Measurements from ENCODE around the gene IMPDH1.

IMPDH1 gene

DNA sequence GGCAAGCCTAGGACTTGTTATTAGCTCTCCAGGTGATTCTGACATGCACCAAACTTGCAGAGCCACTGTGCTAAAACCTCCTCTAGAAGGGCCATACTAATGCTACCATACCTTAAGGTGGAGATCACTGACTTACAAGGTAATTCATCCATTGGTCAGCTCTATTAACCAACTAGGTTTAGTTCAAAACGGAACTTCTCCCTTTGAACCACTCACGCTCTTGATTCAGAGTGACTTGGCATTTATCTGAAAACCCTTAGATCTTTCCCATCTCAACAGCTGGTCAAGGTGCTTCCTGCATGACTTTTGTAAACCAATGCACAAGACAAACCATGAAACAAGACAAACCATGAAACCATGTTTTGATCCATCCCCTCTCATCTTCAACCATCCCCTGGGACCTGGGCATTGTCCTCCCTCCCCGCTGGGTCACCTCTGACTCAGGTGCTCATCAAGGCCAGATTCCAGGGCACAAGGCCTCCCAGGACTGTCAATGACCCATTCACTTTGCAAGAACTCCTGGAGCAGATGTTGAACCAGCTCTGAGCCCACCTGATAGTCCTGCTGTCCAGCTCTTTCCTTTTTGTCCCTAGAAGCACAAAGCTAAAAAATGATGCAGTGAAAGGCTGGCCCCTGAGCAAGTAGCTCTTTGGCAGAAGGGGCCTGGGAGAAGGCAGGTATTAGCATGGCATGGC lies 18.8 kb downstream of the IMPDH1 start:
- peaks cover 41% of the 10 kb centered on the region for H3K36me3 ChIP-seq (ENCODE audit: control insufficient read depth, insufficient read depth, low read length, severe bottlenecking)
- H3K9me3 ChIP-seq (ENCODE audit: control insufficient read depth, low read length), result no peaks in the 10 kb centered on the region
- H3K4me3 ChIP-seq (ENCODE audit: low read length), result no peak overlapping the region
- H3K4me1 ChIP-seq (ENCODE audit: control insufficient read depth, insufficient read depth, low read length), result no peaks in the 10 kb centered on the region
- H3K27me3 ChIP-seq (replicated peaks; ENCODE audit: control insufficient read depth, insufficient read depth, low read length), result no peaks in the 10 kb centered on the region
- DNase-seq (ENCODE audit: low read depth), result no peak
- no peak overlapping the region for H3K9ac ChIP-seq (ENCODE audit: low read length)

DNA sequence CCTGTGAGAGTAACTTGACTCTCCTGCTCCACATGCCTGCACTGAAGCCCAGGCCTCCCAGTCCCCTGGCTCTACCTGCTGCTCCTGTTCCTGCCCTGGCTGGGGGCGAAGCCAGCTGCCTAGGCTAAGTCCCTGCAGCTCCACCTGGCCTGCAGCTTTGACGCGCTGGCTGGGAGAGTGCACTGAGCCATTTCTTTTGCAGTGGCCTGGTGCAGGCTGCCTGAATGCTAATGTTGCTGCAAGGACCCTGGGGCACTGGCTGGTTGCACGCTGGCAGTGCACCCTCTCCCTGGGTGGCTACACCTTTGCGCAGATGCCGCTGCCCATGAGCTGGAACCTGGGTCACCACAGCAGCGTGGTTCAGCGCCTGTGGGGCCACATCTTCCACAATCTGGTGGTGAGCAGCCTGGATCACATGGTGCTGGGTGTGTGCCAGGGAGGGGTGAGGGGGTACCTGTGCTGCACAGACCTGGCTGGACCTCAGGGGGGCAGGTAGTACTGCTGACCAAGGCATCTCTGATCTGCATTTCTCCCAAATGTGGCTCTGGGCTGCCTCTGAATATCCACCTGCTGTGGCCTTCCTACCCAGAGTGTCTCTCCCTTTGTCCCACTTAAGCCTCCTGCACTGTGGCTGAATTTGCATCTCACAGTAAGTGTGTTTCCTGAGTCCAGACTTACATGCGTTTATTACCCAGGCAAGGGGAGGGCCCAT lies 20.0 kb downstream of the IMPDH1 start:
- H3K4me3 ChIP-seq (ENCODE audit: low read length), result no peak overlapping the region

DNA sequence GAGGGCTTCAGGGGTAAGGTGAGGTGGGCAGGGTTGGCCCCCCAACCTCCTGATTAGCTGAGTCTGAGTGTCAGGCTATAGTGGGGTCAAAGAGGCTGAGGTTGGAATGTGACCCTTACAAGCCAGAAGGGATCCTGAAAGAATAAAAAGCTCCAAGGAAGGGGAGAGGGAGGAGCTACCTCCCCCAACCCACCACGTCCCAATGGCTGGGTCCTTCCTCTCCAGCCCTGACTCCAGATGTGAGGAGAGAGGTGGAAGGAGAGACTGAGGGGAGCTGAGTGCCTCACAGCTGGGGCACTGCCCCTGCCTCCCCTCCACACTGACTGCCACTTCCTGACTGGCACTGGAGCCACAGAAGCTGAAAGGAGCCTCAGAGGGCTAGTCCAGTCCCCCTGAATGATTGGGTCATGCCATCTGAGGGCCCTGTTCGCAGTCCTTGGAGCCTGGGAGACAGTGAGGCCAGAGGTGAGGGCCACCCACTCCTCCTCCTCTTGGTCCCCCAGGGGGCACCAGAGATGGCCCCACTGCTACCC lies 20.6 kb downstream of the IMPDH1 start:
- no peaks in the 10 kb centered on the region for H3K4me1 ChIP-seq (ENCODE audit: control insufficient read depth, insufficient read depth, low read length)
- no peak for DNase-seq (ENCODE audit: low read depth)
- H3K27me3 ChIP-seq (replicated peaks; ENCODE audit: control insufficient read depth, insufficient read depth, low read length), result no peaks in the 10 kb centered on the region
- no peak overlapping the region for H3K9ac ChIP-seq (ENCODE audit: low read length)
- no peak overlapping the region for H3K4me3 ChIP-seq (ENCODE audit: low read length)
- peaks cover 22% of the 10 kb centered on the region for H3K36me3 ChIP-seq (ENCODE audit: control insufficient read depth, insufficient read depth, low read length, severe bottlenecking)
- no peaks in the 10 kb centered on the region for H3K9me3 ChIP-seq (ENCODE audit: control insufficient read depth, low read length)

More for the DNA sequence above, 20.0 kb downstream of the IMPDH1 start:
- H3K4me1 ChIP-seq (ENCODE audit: control insufficient read depth, insufficient read depth, low read length), result no peaks in the 10 kb centered on the region
- no peak for DNase-seq (ENCODE audit: low read depth)
- peaks cover 28% of the 10 kb centered on the region for H3K36me3 ChIP-seq (ENCODE audit: control insufficient read depth, insufficient read depth, low read length, severe bottlenecking)
- H3K9ac ChIP-seq (ENCODE audit: low read length), result no peak overlapping the region
- H3K27me3 ChIP-seq (replicated peaks; ENCODE audit: control insufficient read depth, insufficient read depth, low read length), result no peaks in the 10 kb centered on the region
- no peaks in the 10 kb centered on the region for H3K9me3 ChIP-seq (ENCODE audit: control insufficient read depth, low read length)

DNA sequence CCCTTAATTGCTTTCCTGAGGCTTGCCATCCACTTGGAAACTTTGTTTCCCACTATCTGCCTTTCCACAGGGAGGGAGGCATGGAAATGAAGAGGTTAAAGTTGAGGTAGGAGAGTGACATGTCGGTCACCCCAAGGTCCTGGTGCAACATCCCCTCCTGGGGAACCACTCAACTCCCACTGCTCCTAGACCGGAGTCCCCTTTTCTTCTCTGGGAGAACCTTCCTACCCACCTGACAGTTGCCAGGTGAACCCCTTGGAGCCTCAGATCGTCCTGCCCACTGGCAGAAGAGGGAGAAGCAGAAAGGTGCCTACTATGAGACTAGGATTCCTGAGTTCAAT lies 21.7 kb downstream of the IMPDH1 start:
- H3K4me3 ChIP-seq (ENCODE audit: low read length), result no peak overlapping the region
- no peaks in the 10 kb centered on the region for H3K4me1 ChIP-seq (ENCODE audit: control insufficient read depth, insufficient read depth, low read length)
- H3K36me3 ChIP-seq (ENCODE audit: control insufficient read depth, insufficient read depth, low read length, severe bottlenecking), result peaks cover 15% of the 10 kb centered on the region
- H3K27me3 ChIP-seq (replicated peaks; ENCODE audit: control insufficient read depth, insufficient read depth, low read length), result no peaks in the 10 kb centered on the region
- DNase-seq (ENCODE audit: low read depth), result no peak
- no peaks in the 10 kb centered on the region for H3K9me3 ChIP-seq (ENCODE audit: control insufficient read depth, low read length)
- no peak overlapping the region for H3K9ac ChIP-seq (ENCODE audit: low read length)

DNA sequence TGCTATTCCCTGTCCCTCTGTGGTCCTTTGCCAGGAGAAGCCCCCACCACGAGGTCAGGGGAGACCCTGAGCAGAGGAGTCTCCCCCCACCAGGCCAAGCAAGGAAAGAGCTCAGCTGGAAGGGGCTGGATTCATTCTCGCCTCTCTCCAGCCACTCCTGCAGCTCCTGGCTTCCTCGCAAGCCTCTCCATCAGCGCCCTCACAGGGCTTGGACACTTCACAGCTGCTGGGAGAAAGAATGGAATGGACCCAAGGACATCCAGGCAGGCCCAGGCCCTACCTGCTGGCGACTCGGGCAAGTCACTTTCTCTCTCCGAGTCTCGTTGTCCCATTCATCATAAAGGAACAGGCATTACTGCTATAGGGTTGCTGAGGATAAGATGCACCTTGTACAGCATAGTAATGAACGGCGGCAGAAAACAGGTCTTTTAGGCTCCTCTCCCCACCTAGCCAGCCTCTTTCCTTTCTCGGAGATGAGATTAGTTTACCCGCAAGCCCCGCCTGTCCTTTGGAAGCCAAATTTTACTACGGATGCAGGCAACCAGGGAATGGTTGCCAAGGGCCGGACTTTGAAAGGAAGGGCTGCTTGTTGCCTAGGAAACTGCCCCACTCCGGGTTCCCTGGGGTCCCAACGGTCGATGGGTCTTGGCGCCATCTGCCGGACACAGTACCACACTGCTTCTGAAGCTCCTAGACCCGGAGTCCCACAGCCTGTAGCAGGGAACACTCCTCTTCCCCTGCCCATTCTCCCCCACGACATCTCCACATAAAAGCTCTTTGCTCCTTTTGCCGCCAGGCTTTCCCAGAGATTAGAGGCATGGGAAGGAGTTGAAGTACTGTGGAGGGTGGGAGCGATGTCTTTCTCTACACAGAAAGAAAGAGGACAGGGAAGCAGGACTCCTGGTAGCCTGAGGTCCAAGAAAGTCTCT lies 22.3 kb downstream of the IMPDH1 start:
- peak; percentile 89 for DNase-seq (ENCODE audit: low read depth)
- Histone ChIP-seq H3K36me3 (ENCODE audit: control insufficient read depth, insufficient read depth, low read length, severe bottlenecking) (peaks cover 11% of the 10 kb centered on the region), H3K4me1 (ENCODE audit: control insufficient read depth, insufficient read depth, low read length) (no peaks in the 10 kb centered on the region), H3K4me3 (ENCODE audit: low read length) (no peak overlapping the region), H3K9me3 (ENCODE audit: control insufficient read depth, low read length) (no peaks in the 10 kb centered on the region), H3K27me3 (replicated peaks; ENCODE audit: control insufficient read depth, insufficient read depth, low read length) (no peaks in the 10 kb centered on the region), H3K9ac (ENCODE audit: low read length) (no peak overlapping the region)

DNA sequence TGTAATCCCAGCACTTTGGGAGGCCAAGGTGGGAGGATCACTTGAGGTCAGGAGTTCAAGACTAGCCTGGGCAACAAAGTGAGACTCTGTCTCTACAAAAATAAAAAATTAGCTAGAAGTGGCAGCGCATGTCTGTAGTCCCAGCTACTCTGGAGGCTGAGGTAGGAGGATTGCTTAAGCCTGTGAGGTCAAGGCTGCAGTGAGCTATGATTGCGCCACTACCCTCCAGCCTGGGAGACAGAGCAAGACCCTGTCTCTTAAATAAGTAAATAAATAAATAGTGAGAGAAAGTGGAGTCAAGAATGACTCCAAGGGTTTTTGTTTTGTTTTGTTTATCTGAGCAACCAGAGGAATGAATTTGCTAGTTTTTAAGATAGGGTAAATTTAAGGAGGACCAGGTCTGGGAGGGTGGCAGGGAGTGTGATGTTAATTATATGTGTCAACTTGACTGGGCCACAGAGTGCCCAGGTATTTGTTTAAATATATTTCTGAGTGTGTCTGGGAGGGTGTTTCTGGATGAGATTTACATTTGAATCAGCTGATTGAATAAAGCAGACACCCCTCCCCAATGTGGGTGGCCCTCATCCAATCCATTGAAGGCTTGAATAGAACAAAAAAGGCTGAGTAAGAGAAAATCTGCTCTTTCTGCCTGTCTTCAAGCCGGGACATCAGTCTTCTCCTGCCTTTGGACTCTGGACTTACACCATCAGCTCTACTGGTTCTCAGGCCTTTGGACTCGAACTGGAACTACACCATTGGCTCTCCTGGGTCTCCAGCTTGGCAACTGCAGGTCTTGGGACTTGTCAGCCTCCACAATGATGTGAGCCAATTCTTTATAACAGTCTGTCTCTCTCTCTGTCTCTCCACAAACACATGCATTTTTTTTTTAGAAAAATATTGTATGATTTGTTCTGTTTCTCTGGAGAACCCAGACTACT lies 23.5 kb downstream of the IMPDH1 start:
- Histone ChIP-seq H3K9me3 (ENCODE audit: control insufficient read depth, low read length) (no peaks in the 10 kb centered on the region), H3K4me3 (ENCODE audit: low read length) (no peak overlapping the region), H3K4me1 (ENCODE audit: control insufficient read depth, insufficient read depth, low read length) (no peaks in the 10 kb centered on the region), H3K36me3 (ENCODE audit: control insufficient read depth, insufficient read depth, low read length, severe bottlenecking) (peaks cover under 1% of the 10 kb centered on the region), H3K27me3 (replicated peaks; ENCODE audit: control insufficient read depth, insufficient read depth, low read length) (no peaks in the 10 kb centered on the region), H3K9ac (ENCODE audit: low read length) (no peak overlapping the region)
- no peak for DNase-seq (ENCODE audit: low read depth)

DNA sequence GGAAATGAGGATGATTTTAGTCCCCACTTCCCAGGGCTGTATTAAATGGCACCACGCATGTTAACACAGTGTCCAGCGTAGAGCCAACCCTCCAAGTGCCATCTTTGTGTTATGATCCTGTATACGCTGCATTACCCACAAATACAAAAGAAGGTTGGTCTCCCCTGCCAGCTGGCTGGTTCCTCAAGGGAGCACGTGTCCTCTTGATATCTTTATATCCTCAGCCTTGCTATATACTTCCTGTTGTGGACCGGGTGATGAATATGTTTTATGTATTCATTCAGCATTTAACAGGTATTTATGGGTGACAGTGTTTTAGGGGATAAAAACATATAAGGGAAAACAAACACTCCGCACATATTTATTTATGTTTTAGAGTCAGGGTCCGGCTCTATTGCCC lies 25.1 kb downstream of the IMPDH1 start:
- Histone ChIP-seq H3K9me3 (ENCODE audit: control insufficient read depth, low read length) (no peaks in the 10 kb centered on the region), H3K4me1 (ENCODE audit: control insufficient read depth, insufficient read depth, low read length) (no peaks in the 10 kb centered on the region), H3K27me3 (replicated peaks; ENCODE audit: control insufficient read depth, insufficient read depth, low read length) (no peaks in the 10 kb centered on the region), H3K4me3 (ENCODE audit: low read length) (no peak overlapping the region), H3K36me3 (ENCODE audit: control insufficient read depth, insufficient read depth, low read length, severe bottlenecking) (no peaks in the 10 kb centered on the region), H3K9ac (ENCODE audit: low read length) (no peak overlapping the region)
- no peak for DNase-seq (ENCODE audit: low read depth)

DNA sequence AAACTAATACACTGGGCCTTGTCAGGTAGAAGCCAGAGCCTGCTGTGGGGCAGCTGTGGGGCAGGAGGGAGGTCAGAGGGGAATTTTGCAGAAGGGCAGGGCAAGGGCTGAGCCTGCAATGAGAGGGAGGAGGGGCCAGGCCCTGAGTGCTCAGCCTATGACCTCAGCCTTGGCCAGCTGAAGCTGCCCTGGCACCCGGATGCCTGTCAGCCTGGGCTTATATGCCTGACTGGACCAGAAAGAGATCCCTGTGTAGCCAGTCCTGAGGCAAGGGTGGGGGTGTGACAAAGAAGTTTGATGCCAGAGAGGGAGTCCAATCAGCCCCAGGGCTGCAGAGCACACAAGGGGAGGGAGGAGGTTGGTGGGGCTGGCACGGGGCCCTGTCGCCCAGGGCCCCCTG lies 26.0 kb downstream of the IMPDH1 start:
- DNase-seq (ENCODE audit: low read depth), result no peak
- Histone ChIP-seq H3K36me3 (ENCODE audit: control insufficient read depth, insufficient read depth, low read length, severe bottlenecking) (no peaks in the 10 kb centered on the region), H3K9me3 (ENCODE audit: control insufficient read depth, low read length) (no peaks in the 10 kb centered on the region), H3K9ac (ENCODE audit: low read length) (no peak overlapping the region), H3K4me3 (ENCODE audit: low read length) (no peak overlapping the region), H3K4me1 (ENCODE audit: control insufficient read depth, insufficient read depth, low read length) (no peaks in the 10 kb centered on the region), H3K27me3 (replicated peaks; ENCODE audit: control insufficient read depth, insufficient read depth, low read length) (no peaks in the 10 kb centered on the region)

DNA sequence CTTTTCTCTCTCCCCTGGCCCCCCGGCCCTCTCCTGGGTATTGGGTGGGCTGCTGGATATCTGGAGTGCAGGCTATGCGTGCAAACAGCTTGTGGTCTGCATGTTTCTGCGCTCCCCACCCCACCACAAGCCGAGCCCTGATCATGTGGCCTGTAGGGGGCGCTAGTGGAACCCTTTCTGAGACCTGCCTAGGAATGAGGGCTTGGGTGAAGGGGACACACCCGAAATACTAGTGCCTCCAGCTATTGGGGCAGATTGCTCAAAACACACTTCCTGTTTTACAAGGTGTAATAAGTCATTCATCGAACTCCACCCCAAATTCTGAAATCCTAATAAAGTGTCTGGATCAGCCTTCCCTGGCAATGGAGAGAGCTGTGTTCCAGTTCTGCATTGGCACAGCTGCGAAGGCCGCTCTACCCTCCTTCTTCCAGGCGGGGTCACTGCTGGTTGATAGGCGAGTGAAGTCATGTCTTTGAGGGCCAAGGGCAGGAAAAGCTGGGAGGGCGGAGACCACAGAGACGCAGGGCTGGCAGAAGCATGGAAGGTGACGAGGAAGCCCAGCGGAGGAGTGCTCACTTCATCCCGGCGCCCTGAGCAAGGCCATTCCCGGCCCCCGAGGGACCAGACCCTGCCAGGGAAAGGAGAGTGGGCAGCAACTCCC lies 28.5 kb downstream of the IMPDH1 start:
- Histone ChIP-seq H3K27me3 (replicated peaks; ENCODE audit: control insufficient read depth, insufficient read depth, low read length) (peaks cover 4% of the 10 kb centered on the region), H3K9me3 (ENCODE audit: control insufficient read depth, low read length) (no peaks in the 10 kb centered on the region), H3K4me3 (ENCODE audit: low read length) (no peak overlapping the region), H3K9ac (ENCODE audit: low read length) (no peak overlapping the region), H3K4me1 (ENCODE audit: control insufficient read depth, insufficient read depth, low read length) (no peaks in the 10 kb centered on the region), H3K36me3 (ENCODE audit: control insufficient read depth, insufficient read depth, low read length, severe bottlenecking) (no peaks in the 10 kb centered on the region)
- DNase-seq (ENCODE audit: low read depth), result no peak

DNA sequence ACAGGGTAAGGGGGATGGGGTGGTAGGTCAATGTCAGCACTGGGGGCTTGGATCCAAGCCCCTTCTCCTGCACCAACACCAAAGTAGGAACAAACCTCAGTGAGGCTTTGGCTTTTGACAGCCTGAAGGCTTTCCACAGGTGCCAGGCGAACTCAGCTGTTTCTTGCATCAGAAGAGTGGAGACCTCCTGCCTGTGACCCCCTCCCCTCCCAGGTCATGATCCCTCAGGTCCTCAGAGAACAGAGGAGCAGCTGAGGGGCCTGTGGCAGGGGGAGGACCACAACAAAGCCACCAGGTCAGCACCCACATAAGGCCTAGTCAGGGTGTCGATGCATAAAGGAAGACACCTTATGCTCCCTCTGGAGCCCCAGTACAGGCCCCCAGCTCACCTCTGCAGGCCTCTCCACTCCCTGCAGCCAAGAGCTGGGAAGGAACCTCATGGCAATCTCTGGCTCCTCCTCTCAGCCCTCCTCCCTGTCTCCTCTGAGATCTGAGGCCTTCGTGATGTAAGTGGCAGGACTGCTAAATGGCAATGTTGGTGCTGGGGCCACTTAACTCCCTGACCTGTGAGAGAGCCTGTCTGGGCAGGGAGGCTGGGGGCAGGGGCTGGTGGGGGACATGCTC lies 29.2 kb downstream of the IMPDH1 start:
- H3K4me3 ChIP-seq (ENCODE audit: low read length), result no peak overlapping the region
- no peaks in the 10 kb centered on the region for H3K9me3 ChIP-seq (ENCODE audit: control insufficient read depth, low read length)
- H3K36me3 ChIP-seq (ENCODE audit: control insufficient read depth, insufficient read depth, low read length, severe bottlenecking), result no peaks in the 10 kb centered on the region
- DNase-seq (ENCODE audit: low read depth), result no peak
- peaks cover 4% of the 10 kb centered on the region for H3K27me3 ChIP-seq (replicated peaks; ENCODE audit: control insufficient read depth, insufficient read depth, low read length)
- no peak overlapping the region for H3K9ac ChIP-seq (ENCODE audit: low read length)
- no peaks in the 10 kb centered on the region for H3K4me1 ChIP-seq (ENCODE audit: control insufficient read depth, insufficient read depth, low read length)
